OCI-LY1 (cell line): Measurements from ENCODE around the gene GSTM1.

ENCODE experiments used
- EZH2 ChIP-seq: fragments of 200-600 bp; sonication (generic), shearing (Covaris generic); IDR thresholded peaks from 2 replicates; pipeline ENCODE4 v1.8.0; 2017; ENCODE audit warnings: borderline replicate concordance, mixed run types, mild to moderate bottlenecking, antibody characterized with exemption, low read length, moderate library complexity, mixed read lengths
- TF ChIP-seq, protein P1 (sequence below): fragments of 200-600 bp; sonication (generic), shearing (Covaris generic); IDR thresholded peaks from 2 replicates; pipeline ENCODE4 v1.5.1; 2017; ENCODE audit warnings: mild to moderate bottlenecking, antibody characterized with exemption, low read length, moderate library complexity, mixed read lengths

DNA sequence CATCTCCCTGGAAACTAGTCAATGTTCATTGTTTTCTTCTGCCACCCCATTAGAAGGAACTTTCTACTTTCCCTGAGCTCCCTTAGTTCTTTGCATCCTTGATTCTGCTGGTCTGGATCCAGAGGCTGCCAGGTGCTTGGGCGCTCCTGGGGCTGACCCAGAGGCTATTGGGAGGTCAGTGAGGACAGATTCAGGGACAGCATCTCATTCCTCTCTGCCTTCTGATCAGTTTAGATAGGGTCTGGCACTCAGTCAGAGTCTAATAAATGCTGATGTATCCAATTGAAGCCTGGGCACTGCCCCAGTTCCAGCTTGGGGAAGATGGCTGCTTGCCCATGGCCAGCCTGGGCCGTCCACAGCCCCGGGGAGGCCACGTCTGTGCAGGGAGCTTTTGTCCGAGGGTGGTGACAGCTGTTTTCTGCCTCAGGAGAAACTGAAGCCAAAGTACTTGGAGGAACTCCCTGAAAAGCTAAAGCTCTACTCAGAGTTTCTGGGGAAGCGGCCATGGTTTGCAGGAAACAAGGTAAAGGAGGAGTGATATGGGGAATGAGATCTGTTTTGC lies 2.3 kb downstream of the GSTM1 start:
- TF ChIP-seq, protein P1, sequence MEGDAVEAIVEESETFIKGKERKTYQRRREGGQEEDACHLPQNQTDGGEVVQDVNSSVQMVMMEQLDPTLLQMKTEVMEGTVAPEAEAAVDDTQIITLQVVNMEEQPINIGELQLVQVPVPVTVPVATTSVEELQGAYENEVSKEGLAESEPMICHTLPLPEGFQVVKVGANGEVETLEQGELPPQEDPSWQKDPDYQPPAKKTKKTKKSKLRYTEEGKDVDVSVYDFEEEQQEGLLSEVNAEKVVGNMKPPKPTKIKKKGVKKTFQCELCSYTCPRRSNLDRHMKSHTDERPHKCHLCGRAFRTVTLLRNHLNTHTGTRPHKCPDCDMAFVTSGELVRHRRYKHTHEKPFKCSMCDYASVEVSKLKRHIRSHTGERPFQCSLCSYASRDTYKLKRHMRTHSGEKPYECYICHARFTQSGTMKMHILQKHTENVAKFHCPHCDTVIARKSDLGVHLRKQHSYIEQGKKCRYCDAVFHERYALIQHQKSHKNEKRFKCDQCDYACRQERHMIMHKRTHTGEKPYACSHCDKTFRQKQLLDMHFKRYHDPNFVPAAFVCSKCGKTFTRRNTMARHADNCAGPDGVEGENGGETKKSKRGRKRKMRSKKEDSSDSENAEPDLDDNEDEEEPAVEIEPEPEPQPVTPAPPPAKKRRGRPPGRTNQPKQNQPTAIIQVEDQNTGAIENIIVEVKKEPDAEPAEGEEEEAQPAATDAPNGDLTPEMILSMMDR, result no peak
- no peak for TF ChIP-seq EZH2
